ENCODE results near the gene FAM171A1. TPM values are rescaled to one million over a fixed set of nuclear protein-coding genes. Genes with fewer than 3 reads are reported as not detected.
A peak's percentile ranks its signal among the peaks of the same experiment; 100 is the strongest.

The FAM171A1 gene
- total RNA-seq, 1 donor from 2014 or later: 2.9 TPM

- Mint-ChIP-seq H3K36me3 (ENCODE audit: low read depth) (no peaks in the 10 kb centered on the region), H3K4me1 (ENCODE audit: low read depth) (peaks cover 20% of the 10 kb centered on the region), H3K4me3 (ENCODE audit: low read depth) (peak overlapping the region; percentile 79), H3K27me3 (ENCODE audit: low read depth) (peaks cover 5% of the 10 kb centered on the region), H3K9me3 (no peaks in the 10 kb centered on the region), H3K27ac (peak overlapping the region; percentile 36)
- DNase-seq (ENCODE audit: low spot score): no peak
- intact Hi-C loops (cut with micrococcal nuclease): loop anchor here (5.0 kb wide), 1 partner anchor 87 kb away; the partner anchor contains the start of gene NMT2
These were observed 116.9 kb downstream of the FAM171A1 start for GRCh38 chr10:15253951-15254807.

DNA sequence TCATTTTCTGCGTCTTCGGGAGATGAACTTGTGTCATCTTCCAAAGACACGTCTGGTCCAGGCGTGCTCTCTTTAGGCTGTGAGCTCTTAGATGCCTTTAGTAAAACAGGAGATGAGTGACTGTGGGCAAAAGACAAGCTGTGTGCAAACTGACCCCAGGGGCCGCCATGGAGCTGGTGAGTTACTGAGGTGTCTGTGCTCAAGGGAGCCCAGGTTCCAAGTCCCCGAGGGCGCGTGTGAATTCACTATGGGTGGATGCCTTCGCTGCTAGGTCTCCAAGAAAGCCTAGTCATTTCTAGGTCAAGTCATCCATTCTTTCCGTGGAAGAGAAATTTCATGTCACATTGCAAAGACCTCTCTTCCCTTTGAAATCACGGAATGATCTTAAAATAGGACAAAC is 118.7 kb downstream of the FAM171A1 start:
- Mint-ChIP-seq H3K4me3 (ENCODE audit: low read depth) (no peak overlapping the region), H3K27me3 (ENCODE audit: low read depth) (peaks cover 5% of the 10 kb centered on the region), H3K9me3 (no peaks in the 10 kb centered on the region), H3K36me3 (ENCODE audit: low read depth) (no peaks in the 10 kb centered on the region), H3K27ac (no peak overlapping the region), H3K4me1 (ENCODE audit: low read depth) (peaks cover 20% of the 10 kb centered on the region)
- intact Hi-C loops (cut with micrococcal nuclease): loop anchor here (5.0 kb wide), 1 partner anchor 85 kb away; the partner anchor contains the start of gene NMT2
- no peak for DNase-seq (ENCODE audit: low spot score)

- no peaks in the 10 kb centered on the region for H3K36me3 Mint-ChIP-seq (ENCODE audit: low read depth)
- H3K4me3 Mint-ChIP-seq (ENCODE audit: low read depth): no peak overlapping the region
- peaks cover 20% of the 10 kb centered on the region for H3K4me1 Mint-ChIP-seq (ENCODE audit: low read depth)
- no peaks in the 10 kb centered on the region for H3K9me3 Mint-ChIP-seq
- DNase-seq (ENCODE audit: low spot score): no peak
- H3K27me3 Mint-ChIP-seq (ENCODE audit: low read depth): peaks cover 3% of the 10 kb centered on the region
- no peak overlapping the region for H3K27ac Mint-ChIP-seq
- intact Hi-C loops (cut with micrococcal nuclease): loop anchor here (5.0 kb wide), 1 partner anchor 85 kb away; the partner anchor contains the start of gene NMT2
These were observed 119.2 kb downstream of the FAM171A1 start for GRCh38 chr10:15251791-15252380.

DNA sequence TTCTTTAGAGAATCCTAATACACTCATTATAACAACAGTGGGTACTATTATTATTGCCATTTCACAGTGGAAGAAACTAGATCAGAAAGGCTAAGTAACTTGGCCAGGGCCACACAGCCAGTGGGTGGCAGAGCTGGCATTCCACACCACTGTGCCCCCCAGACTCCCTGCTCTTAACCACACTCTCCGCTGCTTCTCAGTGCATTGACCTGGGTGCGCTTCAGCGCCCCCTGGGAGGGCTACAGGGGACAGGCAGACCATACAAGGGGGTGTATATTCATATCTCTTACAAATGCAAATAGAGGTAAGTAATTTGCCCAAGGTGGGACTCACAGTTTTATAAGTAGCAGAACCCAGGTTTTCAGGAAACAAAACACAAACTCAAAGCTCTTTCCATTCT is 125.6 kb downstream of the FAM171A1 start:
- no peak for DNase-seq (ENCODE audit: low spot score)
- intact Hi-C loops (cut with micrococcal nuclease): no loop called here
- H3K9me3 Mint-ChIP-seq: no peaks in the 10 kb centered on the region
- H3K27ac Mint-ChIP-seq: no peak overlapping the region
- no peak overlapping the region for H3K4me3 Mint-ChIP-seq (ENCODE audit: low read depth)
- H3K27me3 Mint-ChIP-seq (ENCODE audit: low read depth): no peaks in the 10 kb centered on the region
- H3K36me3 Mint-ChIP-seq (ENCODE audit: low read depth): peaks cover 2% of the 10 kb centered on the region
- peaks cover 14% of the 10 kb centered on the region for H3K4me1 Mint-ChIP-seq (ENCODE audit: low read depth)

DNA sequence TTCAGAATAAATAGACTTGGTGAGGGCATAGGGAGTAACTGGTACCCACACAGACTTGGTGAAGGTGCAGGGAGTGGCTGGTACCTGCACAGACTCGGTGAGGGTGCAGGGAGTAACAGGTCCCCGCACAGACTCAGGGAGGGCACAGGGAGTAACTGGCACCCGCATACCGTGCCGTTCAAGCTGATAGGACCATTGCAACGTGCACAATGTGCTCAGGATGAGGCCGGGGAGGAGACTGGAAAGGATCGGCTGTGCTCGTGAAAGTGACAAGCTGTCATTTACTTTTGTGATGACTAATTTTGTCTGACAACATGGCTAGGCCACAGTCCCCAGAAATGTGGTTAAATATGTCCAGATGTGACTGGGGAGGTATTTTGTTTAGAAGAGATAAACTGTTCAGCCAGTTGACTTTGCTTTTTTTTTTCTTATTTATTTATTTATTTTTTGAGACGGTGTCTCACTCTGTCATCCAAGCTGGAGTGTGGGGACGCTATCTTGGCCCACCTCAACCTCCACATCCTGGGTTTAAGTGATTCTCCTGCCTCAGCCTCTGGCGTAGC is 126.4 kb downstream of the FAM171A1 start:
- H3K27me3 Mint-ChIP-seq (ENCODE audit: low read depth): no peaks in the 10 kb centered on the region
- H3K4me3 Mint-ChIP-seq (ENCODE audit: low read depth): no peak overlapping the region
- H3K36me3 Mint-ChIP-seq (ENCODE audit: low read depth): peaks cover 2% of the 10 kb centered on the region
- intact Hi-C loops (cut with micrococcal nuclease): no loop called here
- H3K4me1 Mint-ChIP-seq (ENCODE audit: low read depth): peaks cover 14% of the 10 kb centered on the region
- H3K9me3 Mint-ChIP-seq: no peaks in the 10 kb centered on the region
- no peak overlapping the region for H3K27ac Mint-ChIP-seq
- no peak for DNase-seq (ENCODE audit: low spot score)

GRCh38 chr10:15242261-15242840 is 128.7 kb downstream of the FAM171A1 start:
- H3K27ac Mint-ChIP-seq: no peak overlapping the region
- DNase-seq (ENCODE audit: low spot score): no peak
- H3K4me1 Mint-ChIP-seq (ENCODE audit: low read depth): peaks cover 19% of the 10 kb centered on the region
- intact Hi-C loops (cut with micrococcal nuclease): no loop called here
- no peaks in the 10 kb centered on the region for H3K9me3 Mint-ChIP-seq
- no peak overlapping the region for H3K4me3 Mint-ChIP-seq (ENCODE audit: low read depth)
- no peaks in the 10 kb centered on the region for H3K27me3 Mint-ChIP-seq (ENCODE audit: low read depth)
- peaks cover 2% of the 10 kb centered on the region for H3K36me3 Mint-ChIP-seq (ENCODE audit: low read depth)

GRCh38 chr10:15241306-15241705 is 129.8 kb downstream of the FAM171A1 start:
- H3K4me1 Mint-ChIP-seq (ENCODE audit: low read depth): peaks cover 21% of the 10 kb centered on the region
- intact Hi-C loops (cut with micrococcal nuclease): no loop called here
- H3K9me3 Mint-ChIP-seq: no peaks in the 10 kb centered on the region
- no peak overlapping the region for H3K4me3 Mint-ChIP-seq (ENCODE audit: low read depth)
- no peak overlapping the region for H3K27ac Mint-ChIP-seq
- no peaks in the 10 kb centered on the region for H3K27me3 Mint-ChIP-seq (ENCODE audit: low read depth)
- DNase-seq (ENCODE audit: low spot score): no peak
- no peaks in the 10 kb centered on the region for H3K36me3 Mint-ChIP-seq (ENCODE audit: low read depth)

DNA sequence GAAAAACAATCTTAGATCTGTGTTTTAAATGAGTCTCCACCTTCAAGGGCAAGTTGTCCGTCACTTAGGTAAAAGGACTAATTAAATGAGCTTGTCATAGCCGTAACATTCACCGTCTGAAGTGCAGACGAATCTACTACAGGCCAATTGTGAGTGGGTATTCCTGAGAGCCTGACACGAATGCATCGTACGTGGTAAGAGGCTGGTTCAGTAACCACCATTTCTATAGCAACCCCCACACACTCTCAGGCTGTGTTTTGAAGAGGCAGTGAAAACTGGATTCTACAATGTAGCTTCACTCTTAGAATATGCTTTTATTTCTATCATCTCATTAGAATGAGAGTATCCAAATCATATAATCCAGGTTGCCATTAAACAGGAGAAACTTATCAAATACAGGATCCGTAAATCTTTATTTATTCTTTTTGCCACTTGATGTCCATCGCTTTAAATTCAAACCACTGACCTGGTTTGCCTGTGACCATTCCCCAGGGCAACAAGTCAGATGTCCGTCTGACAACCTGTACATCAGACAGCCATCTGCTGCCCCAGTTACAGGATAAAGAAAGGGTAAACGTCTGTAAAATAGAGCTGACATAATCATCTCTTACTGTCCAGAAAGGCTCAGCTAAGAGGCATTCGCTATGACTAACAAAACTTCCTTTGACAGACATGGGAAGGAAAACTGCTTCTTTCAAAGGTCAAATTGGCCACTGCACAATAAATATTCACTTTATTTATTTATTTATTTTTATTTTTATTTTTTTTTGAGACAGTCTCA is 132.3 kb downstream of the FAM171A1 start:
- no peaks in the 10 kb centered on the region for H3K9me3 Mint-ChIP-seq
- DNase-seq (ENCODE audit: low spot score): no peak
- intact Hi-C loops (cut with micrococcal nuclease): no loop called here
- H3K27ac Mint-ChIP-seq: no peak overlapping the region
- H3K36me3 Mint-ChIP-seq (ENCODE audit: low read depth): no peaks in the 10 kb centered on the region
- no peak overlapping the region for H3K4me3 Mint-ChIP-seq (ENCODE audit: low read depth)
- peaks cover 7% of the 10 kb centered on the region for H3K4me1 Mint-ChIP-seq (ENCODE audit: low read depth)
- H3K27me3 Mint-ChIP-seq (ENCODE audit: low read depth): no peaks in the 10 kb centered on the region

GRCh38 chr10:15237351-15237750 is 133.7 kb downstream of the FAM171A1 start:
- Mint-ChIP-seq H3K4me3 (ENCODE audit: low read depth) (no peak overlapping the region), H3K27me3 (ENCODE audit: low read depth) (no peaks in the 10 kb centered on the region), H3K36me3 (ENCODE audit: low read depth) (no peaks in the 10 kb centered on the region), H3K9me3 (no peaks in the 10 kb centered on the region), H3K27ac (no peak overlapping the region), H3K4me1 (ENCODE audit: low read depth) (peaks cover 7% of the 10 kb centered on the region)
- DNase-seq (ENCODE audit: low spot score): no peak
- intact Hi-C loops (cut with micrococcal nuclease): no loop called here

- intact Hi-C loops (cut with micrococcal nuclease): no loop called here
- Mint-ChIP-seq H3K9me3 (no peaks in the 10 kb centered on the region), H3K27ac (no peak overlapping the region), H3K4me1 (ENCODE audit: low read depth) (peaks cover 7% of the 10 kb centered on the region), H3K4me3 (ENCODE audit: low read depth) (no peak overlapping the region), H3K27me3 (ENCODE audit: low read depth) (no peaks in the 10 kb centered on the region), H3K36me3 (ENCODE audit: low read depth) (no peaks in the 10 kb centered on the region)
- DNase-seq (ENCODE audit: low spot score): no peak
These were observed 134.7 kb downstream of the FAM171A1 start for GRCh38 chr10:15236340-15236739.

- Mint-ChIP-seq H3K4me1 (ENCODE audit: low read depth) (peaks cover 2% of the 10 kb centered on the region), H3K36me3 (ENCODE audit: low read depth) (no peaks in the 10 kb centered on the region), H3K27me3 (ENCODE audit: low read depth) (no peaks in the 10 kb centered on the region), H3K9me3 (no peaks in the 10 kb centered on the region), H3K27ac (no peak overlapping the region), H3K4me3 (ENCODE audit: low read depth) (no peak overlapping the region)
- intact Hi-C loops (cut with micrococcal nuclease): no loop called here
- DNase-seq (ENCODE audit: low spot score): no peak
These were observed 138.8 kb downstream of the FAM171A1 start for GRCh38 chr10:15232279-15232678.

GRCh38 chr10:15231426-15231825 is 139.7 kb downstream of the FAM171A1 start:
- H3K27ac Mint-ChIP-seq: no peak overlapping the region
- no peaks in the 10 kb centered on the region for H3K9me3 Mint-ChIP-seq
- intact Hi-C loops (cut with micrococcal nuclease): no loop called here
- no peak overlapping the region for H3K4me3 Mint-ChIP-seq (ENCODE audit: low read depth)
- no peaks in the 10 kb centered on the region for H3K27me3 Mint-ChIP-seq (ENCODE audit: low read depth)
- no peak for DNase-seq (ENCODE audit: low spot score)
- no peaks in the 10 kb centered on the region for H3K4me1 Mint-ChIP-seq (ENCODE audit: low read depth)
- no peaks in the 10 kb centered on the region for H3K36me3 Mint-ChIP-seq (ENCODE audit: low read depth)
